Astrocyte of the hippocampus (primary cell): Measurements from ENCODE around the gene RAB30.

Experiments used
- DNase-seq: peaks from one replicate; pipeline ENCODE4 v3.0.0; 2011; ENCODE audit warnings: low read depth, low spot score

The RAB30 gene

GRCh38 chr11:83070731-83071566 is 748 bp downstream of the RAB30 start:
- peak; percentile 52 for DNase-seq

- DNase-seq = peak; percentile 79
Measured at GRCh38 chr11:83070044-83070701, 1.5 kb downstream of the RAB30 start.

GRCh38 chr11:83069441-83070043 is 2.2 kb downstream of the RAB30 start:
- peak; percentile 26 for DNase-seq

- DNase-seq = no peak
Measured at GRCh38 chr11:83068568-83068967, 3.1 kb downstream of the RAB30 start.

- DNase-seq = no peak
Measured at GRCh38 chr11:83064011-83064410, 7.7 kb downstream of the RAB30 start.

- DNase-seq = peak; percentile 33
Measured at GRCh38 chr11:83063073-83063754, 8.5 kb downstream of the RAB30 start.

- no peak for DNase-seq
Measured at GRCh38 chr11:83061883-83062282, 9.8 kb downstream of the RAB30 start.

- no peak for DNase-seq
Measured at GRCh38 chr11:83060965-83061364, 10.7 kb downstream of the RAB30 start.

- DNase-seq = no peak
Measured at GRCh38 chr11:83057721-83058120, 14.0 kb downstream of the RAB30 start.

GRCh38 chr11:83056611-83057010 is 15.1 kb downstream of the RAB30 start:
- no peak for DNase-seq

- no peak for DNase-seq
Measured at GRCh38 chr11:83056204-83056603, 15.5 kb downstream of the RAB30 start.

- no peak for DNase-seq
Measured at GRCh38 chr11:83054904-83055380, 16.8 kb downstream of the RAB30 start.

- no peak for DNase-seq
Measured at GRCh38 chr11:83054001-83054400, 17.7 kb downstream of the RAB30 start.

GRCh38 chr11:83051760-83052671 is 19.7 kb downstream of the RAB30 start:
- peak; percentile 88 for DNase-seq

- DNase-seq = peak; percentile 23
Measured at GRCh38 chr11:83047515-83048225, 24.0 kb downstream of the RAB30 start.

GRCh38 chr11:83046621-83047172 is 25.0 kb downstream of the RAB30 start:
- no peak for DNase-seq

- DNase-seq = peak; percentile 54
Measured at GRCh38 chr11:83044958-83045712, 26.6 kb downstream of the RAB30 start.

GRCh38 chr11:83042964-83043711 is 28.6 kb downstream of the RAB30 start:
- no peak for DNase-seq
